Measurements from ENCODE around the gene AAMDC. TPM values are rescaled to one million over a fixed set of nuclear protein-coding genes. Genes with fewer than 3 reads are reported as not detected.

AAMDC gene
- total and polyA plus RNA-seq, 10 of the 15 experiments (the other 5 are each of a cell fraction or from before 2014, with no cell fraction given), result 3.7 to 38.3 (median 11.2) TPM

DNA sequence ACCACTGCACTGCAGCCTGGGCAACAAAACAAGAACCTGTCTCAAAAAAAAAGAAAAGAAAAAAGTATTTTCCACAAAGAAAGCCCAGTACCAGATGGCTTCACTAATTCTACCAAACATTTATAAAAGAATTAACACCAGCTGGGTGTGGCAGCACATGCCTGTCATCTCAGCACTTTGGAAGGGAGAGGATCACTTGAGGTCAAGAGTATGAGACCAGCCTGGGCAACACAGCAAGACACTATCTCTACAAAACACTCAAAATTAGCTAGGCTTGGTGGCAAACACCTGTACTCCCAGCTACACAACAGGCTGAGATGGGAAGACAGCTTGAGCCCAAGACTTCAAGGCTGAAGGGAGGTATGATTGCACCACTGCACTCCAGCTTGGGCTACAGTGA, 20.5 kb upstream of the AAMDC start:
- Histone ChIP-seq H3K4me2 (ENCODE audit: control insufficient read depth, insufficient read depth) (no peak overlapping the region), H3K4me1 (ENCODE audit: control insufficient read depth, insufficient read depth, low read length) (no peaks in the 10 kb centered on the region), H3K36me3 (ENCODE audit: control insufficient read depth in 2 of 2, insufficient read depth in 2 of 2, low read length in 1 of 2) (peaks cover 0 to 3% of the 10 kb centered on the region in 2 experiments; a peak in 1 of 4 replicates), H3K9ac (ENCODE audit: control insufficient read depth, insufficient read depth, low read length) (no peak overlapping the region), H3K4me3 (no peak overlapping the region), H3K79me2 (ENCODE audit: control insufficient read depth, insufficient read depth, low read length) (peaks cover 42% of the 10 kb centered on the region), H2AFZ (ENCODE audit: control insufficient read depth, low read depth, low read length) (no peak overlapping the region), H3K27me3 (replicated peaks in 1 of 2; ENCODE audit: control insufficient read depth in 2 of 2, insufficient read depth in 2 of 2, low read length in 1 of 2) (no peaks in the 10 kb centered on the region), H3K27ac (ENCODE audit: control insufficient read depth, insufficient read depth) (no peak overlapping the region), H3K9me3 (replicated peaks; ENCODE audit: control insufficient read depth, insufficient read depth, low read length) (peaks cover 1% of the 10 kb centered on the region; the same call in 2 of the 3 replicates), H4K20me1 (ENCODE audit: control insufficient read depth, insufficient read depth) (peaks cover 9% of the 10 kb centered on the region; the same call in 1 of the 2 replicates)
- FAIRE-seq (no peak), ATAC-seq (no peak; the same call in 2 of the 3 replicates), DNase-seq (ENCODE audit: low read depth, low spot score) (no peak)
- ChIA-PET RAD21 (ENCODE audit: unreplicated experiment) (no interaction called here), SMC1A (ENCODE audit: uncharacterized antibody, unreplicated experiment) (no interaction called here), CTCF (no interaction called here), POLR2A (no interaction called here)
- no peak for TF ChIP-seq POLR2AphosphoS5 (IDR thresholded peaks at IDR 0.05; ENCODE audit: low read length)
- TF ChIP-seq MTA2 (IDR thresholded peaks at IDR 0.05; ENCODE audit: low read depth), result no peak
- BruUV-seq (replicated peaks), result no TSS peak
- intact Hi-C loops (cut with micrococcal nuclease; ENCODE audit: unreplicated experiment) (no loop called here), in situ Hi-C loops (cut with MboI) (no loop called here)

DNA sequence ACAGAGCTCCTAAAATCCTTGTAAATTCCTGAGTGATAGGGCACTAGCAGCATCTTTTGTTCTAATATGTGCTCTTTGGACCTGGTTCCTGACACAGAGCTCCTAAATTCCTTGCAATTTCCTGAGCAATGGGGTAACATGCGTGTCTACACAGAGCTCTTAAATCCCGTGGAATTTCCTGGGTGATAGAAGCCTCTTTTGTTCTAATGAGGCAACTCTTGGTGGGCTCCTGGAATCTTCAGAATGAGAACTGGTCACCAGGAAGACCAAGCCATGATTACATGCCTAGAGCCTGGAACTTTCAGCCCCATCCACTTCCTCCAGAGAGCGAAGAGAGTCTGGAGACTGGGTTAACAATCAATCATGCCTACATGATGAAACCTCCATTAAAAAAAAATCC, 19.5 kb upstream of the AAMDC start:
- DNase-seq (ENCODE audit: low read depth, low spot score) (no peak), ATAC-seq (no peak), FAIRE-seq (no peak)
- H3K4me3 ChIP-seq, result no peak overlapping the region
- ChIA-PET RAD21 (ENCODE audit: unreplicated experiment) (no interaction called here), POLR2A (no interaction called here), CTCF (no interaction called here), SMC1A (ENCODE audit: uncharacterized antibody, unreplicated experiment) (interaction anchor here (1.2 kb wide), 1 partner anchor 13 kb away, joined by 4 read pairs; no protein-coding TSS in a partner anchor)
- H3K4me1 ChIP-seq (ENCODE audit: control insufficient read depth, insufficient read depth, low read length), result no peaks in the 10 kb centered on the region
- in situ Hi-C loops (cut with MboI) (no loop called here), intact Hi-C loops (cut with micrococcal nuclease; ENCODE audit: unreplicated experiment) (no loop called here)
- H3K4me2 ChIP-seq (ENCODE audit: control insufficient read depth, insufficient read depth), result no peak overlapping the region
- 96% methylated on average over 3 of the region's 3 CpGs for WGBS (ENCODE audit: insufficient coverage, insufficient replicate concordance, low lambda C conversion rate, missing lambda C conversion rate)
- H4K20me1 ChIP-seq (ENCODE audit: control insufficient read depth, insufficient read depth), result peaks cover 9% of the 10 kb centered on the region; the same call in 1 of the 2 replicates
- BruUV-seq (replicated peaks), result no TSS peak
- H3K9ac ChIP-seq (ENCODE audit: control insufficient read depth, insufficient read depth, low read length), result no peak overlapping the region
- no peak overlapping the region for H3K27ac ChIP-seq (ENCODE audit: control insufficient read depth, insufficient read depth)
- no peaks in the 10 kb centered on the region for H3K27me3 ChIP-seq (replicated peaks in 1 of 2; ENCODE audit: control insufficient read depth in 2 of 2, insufficient read depth in 2 of 2, low read length in 1 of 2)
- H3K36me3 ChIP-seq (ENCODE audit: control insufficient read depth in 2 of 2, insufficient read depth in 2 of 2, low read length in 1 of 2), result peaks cover 0 to 3% of the 10 kb centered on the region in 2 experiments; a peak in 1 of 4 replicates
- H3K79me2 ChIP-seq (ENCODE audit: control insufficient read depth, insufficient read depth, low read length), result peaks cover 48% of the 10 kb centered on the region
- peaks cover 1% of the 10 kb centered on the region; the same call in 2 of the 3 replicates for H3K9me3 ChIP-seq (replicated peaks; ENCODE audit: control insufficient read depth, insufficient read depth, low read length)
- no peak for TF ChIP-seq RFX5 (IDR thresholded peaks at IDR 0.05; ENCODE audit: low read depth, low read length)
- no peak for TF ChIP-seq TAF1 (IDR thresholded peaks at IDR 0.05; ENCODE audit: borderline replicate concordance, low read depth, low read length)
- no peak for TF ChIP-seq CHD4 (IDR thresholded peaks at IDR 0.05)
- TF ChIP-seq, protein P1, sequence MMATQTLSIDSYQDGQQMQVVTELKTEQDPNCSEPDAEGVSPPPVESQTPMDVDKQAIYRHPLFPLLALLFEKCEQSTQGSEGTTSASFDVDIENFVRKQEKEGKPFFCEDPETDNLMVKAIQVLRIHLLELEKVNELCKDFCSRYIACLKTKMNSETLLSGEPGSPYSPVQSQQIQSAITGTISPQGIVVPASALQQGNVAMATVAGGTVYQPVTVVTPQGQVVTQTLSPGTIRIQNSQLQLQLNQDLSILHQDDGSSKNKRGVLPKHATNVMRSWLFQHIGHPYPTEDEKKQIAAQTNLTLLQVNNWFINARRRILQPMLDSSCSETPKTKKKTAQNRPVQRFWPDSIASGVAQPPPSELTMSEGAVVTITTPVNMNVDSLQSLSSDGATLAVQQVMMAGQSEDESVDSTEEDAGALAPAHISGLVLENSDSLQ (IDR thresholded peaks at IDR 0.05), result no peak
- TF ChIP-seq ATF7 (IDR thresholded peaks at IDR 0.05; ENCODE audit: low read depth), result no peak
- no peak for TF ChIP-seq STAT1 (conservative IDR thresholded peaks at IDR 0.05)
- TF ChIP-seq RUNX3 (IDR thresholded peaks at IDR 0.05; ENCODE audit: low read length), result no peak
- TF ChIP-seq, protein P2, sequence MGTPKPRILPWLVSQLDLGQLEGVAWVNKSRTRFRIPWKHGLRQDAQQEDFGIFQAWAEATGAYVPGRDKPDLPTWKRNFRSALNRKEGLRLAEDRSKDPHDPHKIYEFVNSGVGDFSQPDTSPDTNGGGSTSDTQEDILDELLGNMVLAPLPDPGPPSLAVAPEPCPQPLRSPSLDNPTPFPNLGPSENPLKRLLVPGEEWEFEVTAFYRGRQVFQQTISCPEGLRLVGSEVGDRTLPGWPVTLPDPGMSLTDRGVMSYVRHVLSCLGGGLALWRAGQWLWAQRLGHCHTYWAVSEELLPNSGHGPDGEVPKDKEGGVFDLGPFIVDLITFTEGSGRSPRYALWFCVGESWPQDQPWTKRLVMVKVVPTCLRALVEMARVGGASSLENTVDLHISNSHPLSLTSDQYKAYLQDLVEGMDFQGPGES (IDR thresholded peaks at IDR 0.05), result no peak
- H2AFZ ChIP-seq (ENCODE audit: control insufficient read depth, low read depth, low read length), result no peak overlapping the region
